Measurements from ENCODE around the gene EP300.

Gene EP300

DNA sequence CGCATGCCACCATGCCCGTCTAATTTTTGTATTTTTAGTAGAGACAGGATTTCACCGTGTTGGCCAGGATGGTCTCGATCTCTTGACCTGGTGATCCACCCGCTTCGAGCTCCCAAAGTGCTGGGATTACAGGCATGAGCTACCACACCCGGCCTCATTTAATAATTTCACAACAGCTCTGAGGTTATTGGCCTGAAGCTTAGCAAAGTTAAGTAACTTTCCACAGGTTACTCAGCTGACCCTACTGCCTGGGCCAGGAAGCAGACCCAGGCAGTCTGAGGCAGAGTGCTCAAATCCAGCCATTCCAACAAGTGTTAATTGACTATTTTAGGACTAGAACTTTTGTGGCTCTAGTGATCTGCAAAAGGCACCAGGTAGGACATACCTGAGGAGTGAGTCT is 60.5 kb downstream of the EP300 start:
- H3K27ac ChIP-seq, result no peak overlapping the region
- H3K4me3 ChIP-seq (ENCODE audit: low read depth, low read length), result no peak overlapping the region
- in situ Hi-C loops (cut with HindIII; ENCODE audit: low pct_ligation_motif_present, low sequenced_read_pairs), result no loop called here
- no peak for TF ChIP-seq CTCF (IDR thresholded peaks at IDR 0.05; ENCODE audit: low read depth, low read length, missing control alignments)
- no peak for DNase-seq
- H3K27me3 ChIP-seq (replicated peaks), result no peaks in the 10 kb centered on the region
- peaks cover 90% of the 10 kb centered on the region for H3K36me3 ChIP-seq (replicated peaks)

DNA sequence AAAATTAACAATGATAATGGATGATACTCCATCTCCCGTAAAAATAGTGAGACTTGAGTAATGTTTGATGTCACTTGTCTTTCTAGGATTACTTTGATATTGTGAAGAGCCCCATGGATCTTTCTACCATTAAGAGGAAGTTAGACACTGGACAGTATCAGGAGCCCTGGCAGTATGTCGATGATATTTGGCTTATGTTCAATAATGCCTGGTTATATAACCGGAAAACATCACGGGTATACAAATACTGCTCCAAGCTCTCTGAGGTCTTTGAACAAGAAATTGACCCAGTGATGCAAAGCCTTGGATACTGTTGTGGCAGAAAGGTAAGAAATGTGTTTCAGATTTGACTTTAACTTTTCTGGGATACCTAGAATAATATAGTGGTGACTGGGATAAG is 64.7 kb downstream of the EP300 start:
- in situ Hi-C loops (cut with HindIII; ENCODE audit: low pct_ligation_motif_present, low sequenced_read_pairs), result no loop called here
- Histone ChIP-seq H3K36me3 (replicated peaks) (peaks cover 75% of the 10 kb centered on the region), H3K27me3 (replicated peaks) (no peaks in the 10 kb centered on the region), H3K4me3 (ENCODE audit: low read depth, low read length) (no peak overlapping the region), H3K27ac (no peak overlapping the region)
- no peak for TF ChIP-seq CTCF (IDR thresholded peaks at IDR 0.05; ENCODE audit: low read depth, low read length, missing control alignments)
- no peak for DNase-seq

GRCh38 chr22:41169157-41169556 is 76.8 kb downstream of the EP300 start:
- Histone ChIP-seq H3K36me3 (replicated peaks) (peaks cover 81% of the 10 kb centered on the region), H3K27ac (no peak overlapping the region), H3K4me3 (ENCODE audit: low read depth, low read length) (no peak overlapping the region), H3K27me3 (replicated peaks) (no peaks in the 10 kb centered on the region)
- TF ChIP-seq CTCF (IDR thresholded peaks at IDR 0.05; ENCODE audit: low read depth, low read length, missing control alignments), result no peak
- in situ Hi-C loops (cut with HindIII; ENCODE audit: low pct_ligation_motif_present, low sequenced_read_pairs), result no loop called here
- no peak for DNase-seq

GRCh38 chr22:41171996-41172395 is 79.6 kb downstream of the EP300 start:
- Histone ChIP-seq H3K27ac (no peak overlapping the region), H3K36me3 (replicated peaks) (peaks cover 82% of the 10 kb centered on the region), H3K27me3 (replicated peaks) (no peaks in the 10 kb centered on the region), H3K4me3 (ENCODE audit: low read depth, low read length) (no peak overlapping the region)
- no peak for DNase-seq
- no peak for TF ChIP-seq CTCF (IDR thresholded peaks at IDR 0.05; ENCODE audit: low read depth, low read length, missing control alignments)
- in situ Hi-C loops (cut with HindIII; ENCODE audit: low pct_ligation_motif_present, low sequenced_read_pairs), result no loop called here

DNA sequence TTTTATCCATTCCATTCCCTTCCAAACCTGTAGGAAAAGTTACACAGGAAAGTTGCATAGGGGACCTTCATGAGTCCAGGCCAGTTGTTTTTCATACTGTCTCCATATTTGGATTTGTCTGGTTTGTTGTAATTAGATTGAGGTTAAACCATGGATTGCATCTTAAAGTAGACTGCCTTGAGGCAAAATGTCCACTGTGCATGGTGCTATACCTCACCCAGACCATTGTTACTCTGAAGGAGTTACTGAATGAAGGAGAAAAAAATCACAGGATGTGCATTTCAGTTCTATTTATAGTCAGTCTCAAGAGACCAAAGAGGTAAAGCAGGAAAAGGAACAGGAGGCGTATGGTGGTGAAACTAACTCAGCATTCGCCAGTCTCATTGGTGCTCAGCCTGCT is 83.2 kb downstream of the EP300 start:
- peaks cover 80% of the 10 kb centered on the region for H3K36me3 ChIP-seq (replicated peaks)
- H3K4me3 ChIP-seq (ENCODE audit: low read depth, low read length), result no peak overlapping the region
- in situ Hi-C loops (cut with HindIII; ENCODE audit: low pct_ligation_motif_present, low sequenced_read_pairs), result no loop called here
- H3K27ac ChIP-seq, result no peak overlapping the region
- H3K27me3 ChIP-seq (replicated peaks), result no peaks in the 10 kb centered on the region
- no peak for TF ChIP-seq CTCF (IDR thresholded peaks at IDR 0.05; ENCODE audit: low read depth, low read length, missing control alignments)
- DNase-seq, result no peak

- no peaks in the 10 kb centered on the region for H3K27me3 ChIP-seq (replicated peaks)
- no peak for TF ChIP-seq CTCF (IDR thresholded peaks at IDR 0.05; ENCODE audit: low read depth, low read length, missing control alignments)
- in situ Hi-C loops (cut with HindIII; ENCODE audit: low pct_ligation_motif_present, low sequenced_read_pairs), result no loop called here
- peaks cover 72% of the 10 kb centered on the region for H3K36me3 ChIP-seq (replicated peaks)
- H3K27ac ChIP-seq, result no peak overlapping the region
- no peak overlapping the region for H3K4me3 ChIP-seq (ENCODE audit: low read depth, low read length)
- no peak for DNase-seq
Measured at GRCh38 chr22:41177040-41177621, 84.7 kb downstream of the EP300 start.
